Measurements from ENCODE around the gene IPO4.

IPO4 gene

DNA sequence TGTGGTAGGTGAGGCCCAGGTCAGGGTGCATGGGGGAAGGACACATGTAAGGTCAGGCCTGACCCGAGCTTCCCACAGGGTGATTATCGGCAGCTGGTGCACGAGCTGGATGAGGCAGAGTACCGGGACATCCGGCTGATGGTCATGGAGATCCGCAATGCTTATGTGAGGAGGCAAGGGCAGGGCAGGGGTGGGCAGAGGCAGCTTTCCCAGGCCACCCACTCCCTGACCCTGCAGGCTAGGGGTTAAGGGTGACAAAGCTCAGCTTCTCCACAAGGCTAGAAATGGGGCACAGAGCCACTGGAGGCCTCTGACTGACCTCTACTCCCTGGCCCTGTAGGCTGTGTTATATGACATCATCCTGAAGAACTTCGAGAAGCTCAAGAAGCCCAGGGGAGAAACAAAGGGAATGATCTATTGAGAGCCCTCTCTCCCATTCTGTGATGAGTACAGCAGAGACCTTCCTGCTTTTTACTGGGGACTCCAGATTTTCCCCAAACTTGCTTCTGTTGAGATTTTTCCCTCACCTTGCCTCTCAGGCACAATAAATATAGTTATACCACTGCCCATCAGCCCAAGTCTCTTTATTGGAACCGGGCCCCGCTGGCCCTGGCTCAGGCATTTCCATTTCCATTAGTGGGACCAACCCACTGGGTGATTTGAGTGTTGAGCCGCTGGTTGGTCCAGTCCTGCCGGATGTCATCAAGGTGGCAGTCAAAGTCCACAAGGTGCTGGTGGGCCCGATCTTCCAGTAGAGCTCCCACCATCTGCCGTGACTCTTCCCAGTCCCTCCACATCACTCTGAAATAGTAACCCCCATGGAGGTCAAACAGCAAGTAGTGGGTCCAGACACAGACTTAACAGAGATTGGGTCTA lies 50.0 kb downstream of the IPO4 start:
- peaks cover 60 to 67% (median 64%) of the 10 kb centered on the region in 10 experiments for H3K4me1 ChIP-seq
- peak overlapping the region in 3 of 11 experiments; percentile 12 to 82 (median 44); a peak in 2 of 22 replicates for H3K9ac ChIP-seq
- peaks cover 32 to 47% (median 38%) of the 10 kb centered on the region in 11 experiments for H3K36me3 ChIP-seq
- no peaks in the 10 kb centered on the region for H3K9me3 ChIP-seq (replicated peaks in 1 of 11)
- peak overlapping the region; percentile 84 to 99 (median 96) for H3K4me2 ChIP-seq
- peaks cover 0 to 59% (median 41%) of the 10 kb centered on the region in 11 experiments; a peak in 17 of 22 replicates for H4K20me1 ChIP-seq
- peak overlapping the region in 5 of 10 experiments; percentile 81 to 93 (median 87); a peak in 2 of 20 replicates for H3K4me3 ChIP-seq
- no peak overlapping the region for H3K27ac ChIP-seq
- TF ChIP-seq Cebpa-rat (IDR thresholded peaks at IDR 0.05) = no peak
- no peaks in the 10 kb centered on the region for H3K27me3 ChIP-seq

DNA sequence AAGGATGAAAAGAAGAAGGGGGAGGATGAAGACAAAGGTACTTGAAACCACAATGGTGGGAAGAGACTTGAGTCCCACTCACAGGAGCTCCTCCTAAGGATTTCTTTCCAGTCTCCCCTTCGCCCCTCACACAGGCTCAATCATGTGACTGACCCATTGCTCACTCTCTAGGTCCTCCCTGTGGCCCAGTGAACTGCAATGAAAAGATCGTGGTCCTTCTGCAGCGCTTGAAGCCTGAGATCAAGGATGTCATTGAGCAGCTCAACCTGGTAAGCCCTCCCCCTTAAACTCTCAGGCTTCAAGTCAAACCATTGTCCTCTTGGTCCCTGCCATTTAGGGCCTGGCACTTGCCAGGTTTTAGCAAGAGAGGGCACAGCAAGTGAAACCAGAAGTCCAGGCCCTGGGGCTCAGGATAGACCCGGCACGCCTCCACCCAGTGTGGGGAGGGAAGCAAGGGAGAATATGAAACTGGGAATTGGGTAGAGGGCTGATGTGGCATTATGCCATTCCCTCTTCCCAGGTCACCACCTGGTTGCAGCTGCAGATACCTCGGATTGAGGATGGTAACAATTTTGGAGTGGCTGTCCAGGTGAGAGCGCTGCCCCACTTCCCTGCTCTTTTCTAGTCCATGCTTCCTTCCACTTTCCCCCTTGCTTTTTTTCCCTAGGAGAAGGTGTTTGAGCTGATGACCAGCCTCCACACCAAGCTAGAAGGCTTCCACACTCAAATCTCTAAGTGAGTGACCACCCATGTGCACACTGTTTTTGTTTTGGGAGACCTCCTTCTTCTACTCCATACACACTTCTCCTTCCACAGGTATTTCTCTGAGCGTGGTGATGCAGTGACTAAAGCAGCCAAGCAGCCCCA lies 50.9 kb downstream of the IPO4 start:
- peak overlapping the region; percentile 12 to 98 (median 96); a peak in 14 of 22 replicates for H3K9ac ChIP-seq

DNA sequence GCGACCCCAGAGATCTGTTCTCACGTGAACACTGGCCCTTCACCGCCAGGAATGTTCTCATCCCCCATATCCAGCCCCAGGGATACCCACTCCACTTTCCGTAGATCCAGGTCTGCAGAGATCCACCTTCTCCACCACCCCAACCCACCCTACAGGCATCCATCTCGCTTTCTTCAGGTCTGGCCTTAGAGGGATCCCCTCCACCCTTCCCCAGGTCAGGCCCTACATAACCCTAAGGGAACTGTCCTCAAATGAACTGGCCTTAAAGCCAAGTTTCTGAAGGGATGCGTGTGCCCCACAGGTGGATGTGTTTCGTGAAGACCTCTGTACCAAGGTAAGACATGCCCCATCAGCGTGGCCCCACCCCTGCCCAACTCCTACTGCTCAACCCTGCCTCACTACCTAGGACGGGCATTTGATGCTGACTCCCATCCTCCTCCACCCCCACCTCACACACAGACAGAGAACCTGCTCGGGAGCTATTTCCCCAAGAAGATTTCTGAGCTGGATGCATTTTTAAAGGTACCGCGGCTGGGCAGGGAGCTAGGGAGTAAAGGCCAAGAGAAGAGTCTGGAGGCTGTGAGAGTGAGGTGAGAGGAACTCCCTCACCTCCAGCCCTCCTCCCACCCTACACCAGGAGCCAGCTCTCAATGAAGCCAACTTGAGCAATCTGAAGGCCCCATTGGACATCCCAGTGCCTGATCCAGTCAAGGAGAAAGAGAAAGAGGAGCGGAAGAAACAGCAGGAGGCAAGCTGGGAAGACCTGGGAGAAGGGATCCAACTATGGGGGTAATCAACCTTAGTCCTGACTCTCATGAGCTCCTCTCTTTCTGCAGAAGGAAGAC lies 51.7 kb downstream of the IPO4 start:
- no peak for TF ChIP-seq Cebpa-rat (IDR thresholded peaks at IDR 0.05)
- H3K9ac ChIP-seq = peak overlapping the region; percentile 93 to 98 (median 96)
- H3K4me1 ChIP-seq = peaks cover 43 to 54% (median 47%) of the 10 kb centered on the region in 10 experiments
- H3K9me3 ChIP-seq (replicated peaks in 1 of 11) = no peaks in the 10 kb centered on the region
- peaks cover 25 to 32% (median 27%) of the 10 kb centered on the region in 11 experiments for H3K36me3 ChIP-seq
- peaks cover 0 to 49% (median 34%) of the 10 kb centered on the region in 11 experiments; a peak in 17 of 22 replicates for H4K20me1 ChIP-seq
- peak overlapping the region; percentile 85 to 99 (median 97) for H3K4me2 ChIP-seq
- peak overlapping the region; percentile 83 to 100 (median 96) for H3K4me3 ChIP-seq
- H3K27ac ChIP-seq = peak overlapping the region; percentile 82 to 96 (median 92); a peak in 21 of 22 replicates
- H3K27me3 ChIP-seq = no peaks in the 10 kb centered on the region

More for the DNA sequence above, 50.9 kb downstream of the IPO4 start:
- Histone ChIP-seq H3K36me3 (peaks cover 25 to 38% (median 31%) of the 10 kb centered on the region in 11 experiments), H3K27ac (peak overlapping the region in 1 of 11 experiments; percentile 96; a peak in 1 of 22 replicates), H3K4me3 (peak overlapping the region; percentile 83 to 100 (median 96); a peak in 17 of 20 replicates), H3K9me3 (replicated peaks in 1 of 11) (no peaks in the 10 kb centered on the region), H3K4me2 (peak overlapping the region; percentile 85 to 99 (median 97)), H3K27me3 (no peaks in the 10 kb centered on the region), H4K20me1 (peaks cover 0 to 50% (median 34%) of the 10 kb centered on the region in 11 experiments; a peak in 17 of 22 replicates), H3K4me1 (peaks cover 52 to 58% (median 55%) of the 10 kb centered on the region in 10 experiments)
- no peak for TF ChIP-seq Cebpa-rat (IDR thresholded peaks at IDR 0.05)

DNA sequence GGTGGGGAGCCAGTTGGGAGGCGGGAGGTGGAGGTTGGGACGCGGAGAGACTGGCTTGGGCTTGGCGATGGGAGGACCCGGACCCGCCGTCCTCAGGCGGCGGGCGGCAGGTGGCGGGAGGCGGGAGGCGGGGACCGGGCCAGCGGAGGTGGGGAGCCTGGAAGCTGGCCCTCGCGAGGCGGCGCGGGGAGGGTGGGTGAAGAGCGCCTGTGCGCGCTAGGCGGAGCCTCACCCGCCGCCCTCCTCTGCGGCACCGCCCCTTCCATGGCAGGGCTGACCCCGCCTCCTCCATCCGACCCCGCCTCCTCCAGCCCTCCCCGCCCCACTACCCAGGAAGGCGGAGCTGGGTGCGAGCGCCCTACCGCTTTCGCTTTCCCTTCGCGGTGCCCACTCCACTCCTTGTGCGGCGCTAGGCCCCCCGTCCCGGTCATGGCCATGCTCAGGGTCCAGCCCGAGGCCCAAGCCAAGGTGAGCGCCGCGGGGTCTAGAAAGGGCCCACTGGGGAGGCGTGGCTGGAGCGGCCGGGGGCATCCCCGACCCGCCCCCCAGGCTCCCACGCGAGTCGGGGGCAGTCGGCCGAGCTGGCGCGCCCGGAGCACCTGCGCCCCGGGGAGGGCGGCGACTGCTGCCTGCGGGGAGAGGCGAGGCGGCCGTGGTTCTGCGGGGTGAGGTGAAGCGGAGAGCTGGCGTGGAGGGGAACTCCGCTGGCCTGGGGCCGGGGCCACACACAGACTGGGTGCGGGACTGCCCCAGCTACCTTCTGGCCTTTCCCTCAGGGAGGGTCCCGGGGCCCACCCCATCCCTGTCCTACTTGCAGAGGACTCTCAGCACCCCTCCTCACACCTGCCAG lies 52.6 kb downstream of the IPO4 start, which contains the start of gene PSME1:
Gene PSME1, plus strand, starts transcription at position 361 of the 850 bp plus-strand sequence. Its CDS starts 69 bp downstream, at position 430.
- H3K4me2 ChIP-seq = peak within 1 kb of the TSS; percentile 85 to 99 (median 97)
- peak within 1 kb of the TSS; percentile 83 to 100 (median 96) for H3K4me3 ChIP-seq

DNA sequence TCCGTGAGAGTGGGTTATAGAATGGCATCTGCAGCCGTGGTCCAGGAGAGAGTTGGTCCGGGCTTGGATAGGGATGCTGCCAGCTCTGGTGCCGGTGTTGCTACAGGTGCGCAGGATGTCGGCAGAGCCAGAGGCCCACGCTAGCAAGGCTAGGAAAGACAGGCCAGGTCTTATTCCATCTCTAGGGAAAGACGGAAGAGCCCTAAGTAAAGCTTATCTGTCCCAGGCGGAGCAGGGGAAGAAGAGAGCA lies 53.1 kb downstream of the IPO4 start:
- H3K4me2 ChIP-seq = peak overlapping the region; percentile 81 to 99 (median 92)
- peak overlapping the region in 8 of 11 experiments; percentile 22 to 96 (median 90); a peak in 9 of 22 replicates for H3K27ac ChIP-seq
- peak overlapping the region; percentile 83 to 100 (median 96) for H3K4me3 ChIP-seq
- no peaks in the 10 kb centered on the region for H3K27me3 ChIP-seq
- H3K4me1 ChIP-seq = peaks cover 48 to 58% (median 51%) of the 10 kb centered on the region in 10 experiments
- peaks cover 25 to 32% (median 27%) of the 10 kb centered on the region in 11 experiments for H3K36me3 ChIP-seq
- peak overlapping the region; percentile 93 to 98 (median 96) for H3K9ac ChIP-seq
- no peak for TF ChIP-seq Cebpa-rat (IDR thresholded peaks at IDR 0.05)
- H4K20me1 ChIP-seq = peaks cover 0 to 43% (median 34%) of the 10 kb centered on the region in 11 experiments; a peak in 17 of 22 replicates
- H3K9me3 ChIP-seq (replicated peaks in 1 of 11) = no peaks in the 10 kb centered on the region

More for the DNA sequence above, 52.6 kb downstream of the IPO4 start, which contains the start of gene PSME1:
- peaks cover 25 to 32% (median 27%) of the 10 kb centered on the region in 11 experiments for H3K36me3 ChIP-seq
- H3K9me3 ChIP-seq (replicated peaks in 1 of 11) = no peaks in the 10 kb centered on the region
- H3K27ac ChIP-seq = peak within 1 kb of the TSS; percentile 82 to 96 (median 92)
- no peaks in the 10 kb centered on the region for H3K27me3 ChIP-seq
- H3K4me1 ChIP-seq = peaks cover 43 to 52% (median 46%) of the 10 kb centered on the region in 10 experiments
- H3K9ac ChIP-seq = peak within 1 kb of the TSS; percentile 93 to 98 (median 96)
- TF ChIP-seq Cebpa-rat (IDR thresholded peaks at IDR 0.05) = no peak
- peaks cover 0 to 49% (median 34%) of the 10 kb centered on the region in 11 experiments; a peak in 17 of 22 replicates for H4K20me1 ChIP-seq

DNA sequence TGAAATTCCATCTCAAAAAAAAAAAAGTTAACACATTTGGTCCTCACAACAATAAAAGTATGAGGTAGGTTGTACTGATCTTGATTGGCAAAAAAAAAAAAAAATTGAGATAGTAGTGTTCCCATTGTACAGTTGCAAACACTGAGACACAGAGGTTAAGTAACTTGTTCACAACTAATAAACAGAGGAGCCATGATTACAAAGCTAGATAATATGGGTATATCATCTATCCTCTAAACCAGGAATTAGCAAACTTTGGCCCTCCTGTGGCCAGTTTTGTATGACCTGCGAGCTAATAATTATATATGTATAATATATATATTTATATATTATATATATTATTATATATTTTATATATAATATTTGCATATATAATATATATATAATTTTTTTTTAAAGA lies 54.9 kb downstream of the IPO4 start:
- Histone ChIP-seq H3K9ac (no peak overlapping the region), H3K27ac (no peak overlapping the region), H3K27me3 (no peaks in the 10 kb centered on the region), H3K9me3 (replicated peaks in 1 of 11) (no peaks in the 10 kb centered on the region), H4K20me1 (peaks cover 0 to 25% (median 22%) of the 10 kb centered on the region in 11 experiments; a peak in 15 of 22 replicates), H3K36me3 (peaks cover 15 to 19% (median 17%) of the 10 kb centered on the region in 11 experiments), H3K4me1 (peaks cover 35 to 43% (median 37%) of the 10 kb centered on the region in 10 experiments), H3K4me3 (no peak overlapping the region), H3K4me2 (no peak overlapping the region)
- TF ChIP-seq Cebpa-rat (IDR thresholded peaks at IDR 0.05) = no peak

DNA sequence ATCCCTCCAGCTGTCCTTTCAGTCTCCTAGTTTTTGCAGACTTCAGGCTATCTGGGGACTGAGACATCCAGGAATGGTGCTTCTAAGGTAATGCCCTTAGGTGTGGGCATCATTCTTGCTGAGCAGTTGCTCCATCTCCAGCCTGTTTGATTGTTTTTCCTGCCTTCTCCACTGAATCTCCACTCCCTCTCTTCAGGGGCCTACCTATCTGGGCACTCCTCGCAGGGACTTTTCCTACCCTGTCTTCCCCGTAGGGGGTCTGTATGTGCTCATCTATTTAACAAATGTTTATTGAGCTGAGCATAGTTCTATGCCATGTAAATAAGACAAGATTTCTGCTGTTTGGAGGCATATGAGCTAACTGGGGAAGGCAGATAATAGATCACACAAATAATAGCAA lies 55.6 kb downstream of the IPO4 start:
- H3K4me2 ChIP-seq = no peak overlapping the region
- H3K4me1 ChIP-seq = peaks cover 29 to 38% (median 32%) of the 10 kb centered on the region in 10 experiments
- H3K9me3 ChIP-seq (replicated peaks in 1 of 11) = no peaks in the 10 kb centered on the region
- H3K4me3 ChIP-seq = no peak overlapping the region
- peaks cover 0 to 19% (median 16%) of the 10 kb centered on the region in 11 experiments; a peak in 15 of 22 replicates for H4K20me1 ChIP-seq
- peaks cover 7 to 12% (median 10%) of the 10 kb centered on the region in 11 experiments for H3K36me3 ChIP-seq
- no peak overlapping the region for H3K27ac ChIP-seq
- TF ChIP-seq Cebpa-rat (IDR thresholded peaks at IDR 0.05) = no peak
- H3K27me3 ChIP-seq = no peaks in the 10 kb centered on the region
- H3K9ac ChIP-seq = no peak overlapping the region
